ENCODE results near the gene BPHL. TPM values are rescaled to one million over a fixed set of nuclear protein-coding genes. Genes with fewer than 3 reads are reported as not detected.

BPHL gene
- total RNA-seq, 2 experiments from 2014 or later: 9.7 to 20.9 TPM

GRCh38 chr6:3190779-3191178, 72.3 kb downstream of the BPHL start:
- Histone ChIP-seq H3K4me3 (ENCODE audit: low read depth, low read length, poor library complexity, severe bottlenecking) (no peak overlapping the region), H4K20me1 (ENCODE audit: insufficient read depth, low read length) (no peaks in the 10 kb centered on the region), H3K9me2 (ENCODE audit: insufficient read depth, low read length) (no peaks in the 10 kb centered on the region), H3K4me2 (ENCODE audit: low read length) (no peak overlapping the region), H2AFZ (ENCODE audit: low read length) (no peak overlapping the region), H3K4me1 (ENCODE audit: insufficient read depth, low read length, poor library complexity, severe bottlenecking) (no peaks in the 10 kb centered on the region), H3K27ac (ENCODE audit: low read depth, low read length, poor library complexity, severe bottlenecking) (no peak overlapping the region), H3K36me3 (ENCODE audit: insufficient read depth, low read length) (no peaks in the 10 kb centered on the region), H3K79me2 (ENCODE audit: insufficient read depth, low read depth, low read length) (no peaks in the 10 kb centered on the region), H3K9me3 (ENCODE audit: low read length) (no peaks in the 10 kb centered on the region)
- DNase-seq (ENCODE audit: low spot score): no peak
- intact Hi-C loops (cut with micrococcal nuclease; ENCODE audit: unreplicated experiment): no loop called here
- ChIA-PET CTCF (ENCODE audit: unreplicated experiment) (no interaction called here), POLR2A (interaction anchor here (0.6 to 0.9 kb wide), 3 partner anchors 8 to 83 kb away, joined by 3 to 4 read pairs (median 3); no protein-coding TSS in a partner anchor)
- no peak for TF ChIP-seq EZH2phosphoT487 (IDR thresholded peaks at IDR 0.05; ENCODE audit: borderline replicate concordance, low read depth, low read length)
- no peak for TF ChIP-seq CTCF (conservative IDR thresholded peaks at IDR 0.05; ENCODE audit: low read length)
- no TSS peak for BruUV-seq (replicated peaks)

- no peak overlapping the region for H3K4me3 ChIP-seq (ENCODE audit: low read depth, low read length, poor library complexity, severe bottlenecking)
- ChIA-PET CTCF (ENCODE audit: unreplicated experiment) (no interaction called here), POLR2A (interaction anchor here (1.0 to 2.8 kb wide), 3 partner anchors 8 to 44 kb away, joined by 3 to 12 read pairs (median 4); no protein-coding TSS in a partner anchor)
- intact Hi-C loops (cut with micrococcal nuclease; ENCODE audit: unreplicated experiment): no loop called here
- H4K20me1 ChIP-seq (ENCODE audit: insufficient read depth, low read length): no peaks in the 10 kb centered on the region
- DNase-seq (ENCODE audit: low spot score): no peak
- BruUV-seq (replicated peaks): no TSS peak
- no peak overlapping the region for H2AFZ ChIP-seq (ENCODE audit: low read length)
- no peaks in the 10 kb centered on the region for H3K9me3 ChIP-seq (ENCODE audit: low read length)
- H3K9me2 ChIP-seq (ENCODE audit: insufficient read depth, low read length): no peaks in the 10 kb centered on the region
- no peaks in the 10 kb centered on the region for H3K4me1 ChIP-seq (ENCODE audit: insufficient read depth, low read length, poor library complexity, severe bottlenecking)
- H3K4me2 ChIP-seq (ENCODE audit: low read length): no peak overlapping the region
- H3K27ac ChIP-seq (ENCODE audit: low read depth, low read length, poor library complexity, severe bottlenecking): no peak overlapping the region
- H3K36me3 ChIP-seq (ENCODE audit: insufficient read depth, low read length): no peaks in the 10 kb centered on the region
- no peaks in the 10 kb centered on the region for H3K79me2 ChIP-seq (ENCODE audit: insufficient read depth, low read depth, low read length)
- TF ChIP-seq EZH2phosphoT487 (IDR thresholded peaks at IDR 0.05; ENCODE audit: borderline replicate concordance, low read depth, low read length) (no peak), CTCF (conservative IDR thresholded peaks at IDR 0.05; ENCODE audit: low read length) (no peak)
Measured at GRCh38 chr6:3193102-3193849, 74.8 kb downstream of the BPHL start.
